Suprapubic skin (tissue), 4 donors: ENCODE results near the gene USP34.

ENCODE experiments used
- EP300 ChIP-seq: sonication (generic); formaldehyde crosslinking; IDR thresholded peaks from one replicate; pipeline ENCODE4 v1.6.1; 2017; ENCODE audit warnings: antibody characterized with exemption
- POLR2A ChIP-seq, 2 donors: fragments of 450-650 bp; IDR thresholded peaks; one replicate each; pipeline ENCODE4 v1.6.1; 2017; ENCODE audit warnings: antibody characterized with exemption in 2 of 2, mild to moderate bottlenecking in 2 of 2, moderate library complexity in 2 of 2
- POLR2AphosphoS5 ChIP-seq, 3 donors: sonication (generic); formaldehyde crosslinking; IDR thresholded peaks; one replicate each; pipeline ENCODE4 v1.6.1; 2017; ENCODE audit warnings: antibody characterized with exemption in 3 of 3
- TF ChIP-seq, protein P1 (sequence below), 2 donors: fragments of 200-600 bp in 1 of 2; fragments of 450-650 bp in 1 of 2; sonication (generic) in 1 of 2; IDR thresholded peaks; one replicate each; pipeline ENCODE4 v1.5.1; 2016 to 2019; ENCODE audit warnings: antibody characterized with exemption in 2 of 2, mild to moderate bottlenecking in 1 of 2, moderate library complexity in 1 of 2

DNA sequence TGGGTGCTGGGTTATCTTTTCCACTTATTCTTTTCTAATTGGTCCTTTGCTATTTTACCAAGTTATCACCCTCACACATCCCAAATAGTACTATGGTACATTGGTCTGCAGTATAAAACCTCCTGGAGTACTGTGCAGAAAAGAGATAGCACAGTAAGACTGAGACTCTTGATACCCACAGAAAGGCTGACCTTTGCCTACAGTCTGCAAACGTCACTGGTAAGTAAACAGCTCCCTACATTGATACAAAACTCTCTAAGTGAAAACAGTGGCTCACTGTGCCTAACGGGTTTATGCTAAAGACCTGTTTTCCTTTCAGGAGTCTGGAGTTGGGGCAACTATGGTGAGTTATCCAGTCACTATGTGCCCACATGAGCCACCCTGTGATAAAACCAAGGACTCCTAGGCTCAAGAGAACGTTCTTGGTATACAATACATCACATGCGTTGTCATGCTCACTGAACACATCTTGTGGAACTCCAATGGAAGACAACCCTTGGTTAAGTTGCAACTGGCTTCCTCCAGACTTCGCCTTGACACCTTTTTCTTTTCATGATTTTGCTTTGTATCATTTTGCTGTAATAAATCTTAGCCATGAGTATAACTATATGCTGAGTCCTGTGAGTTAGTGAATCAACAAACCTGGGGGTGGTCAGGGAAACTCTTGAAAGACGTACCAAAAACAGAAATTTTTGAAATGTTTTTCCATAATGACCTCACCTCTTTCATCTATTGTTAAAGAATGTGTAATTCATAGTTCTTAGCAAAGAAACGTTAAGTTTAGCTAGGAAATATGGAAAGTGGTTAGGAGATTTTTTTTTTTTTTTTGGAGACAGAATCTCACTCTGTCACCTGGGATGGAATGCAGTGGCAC lies 204.0 kb downstream of the USP34 start:
- TF ChIP-seq, protein P1, sequence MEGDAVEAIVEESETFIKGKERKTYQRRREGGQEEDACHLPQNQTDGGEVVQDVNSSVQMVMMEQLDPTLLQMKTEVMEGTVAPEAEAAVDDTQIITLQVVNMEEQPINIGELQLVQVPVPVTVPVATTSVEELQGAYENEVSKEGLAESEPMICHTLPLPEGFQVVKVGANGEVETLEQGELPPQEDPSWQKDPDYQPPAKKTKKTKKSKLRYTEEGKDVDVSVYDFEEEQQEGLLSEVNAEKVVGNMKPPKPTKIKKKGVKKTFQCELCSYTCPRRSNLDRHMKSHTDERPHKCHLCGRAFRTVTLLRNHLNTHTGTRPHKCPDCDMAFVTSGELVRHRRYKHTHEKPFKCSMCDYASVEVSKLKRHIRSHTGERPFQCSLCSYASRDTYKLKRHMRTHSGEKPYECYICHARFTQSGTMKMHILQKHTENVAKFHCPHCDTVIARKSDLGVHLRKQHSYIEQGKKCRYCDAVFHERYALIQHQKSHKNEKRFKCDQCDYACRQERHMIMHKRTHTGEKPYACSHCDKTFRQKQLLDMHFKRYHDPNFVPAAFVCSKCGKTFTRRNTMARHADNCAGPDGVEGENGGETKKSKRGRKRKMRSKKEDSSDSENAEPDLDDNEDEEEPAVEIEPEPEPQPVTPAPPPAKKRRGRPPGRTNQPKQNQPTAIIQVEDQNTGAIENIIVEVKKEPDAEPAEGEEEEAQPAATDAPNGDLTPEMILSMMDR (IDR thresholded peaks at IDR 0.05): no peak
- no peak for TF ChIP-seq EP300
- TF ChIP-seq POLR2A (IDR thresholded peaks at IDR 0.05): no peak
- no peak for TF ChIP-seq POLR2AphosphoS5 (IDR thresholded peaks at IDR 0.05)
